WTC11 (cell line): ENCODE results near the gene DDRGK1. TPM values are rescaled to one million over a fixed set of nuclear protein-coding genes. Genes with fewer than 3 reads are reported as not detected.
A peak's percentile ranks its signal among the peaks of the same experiment; 100 is the strongest.

Source experiments
- ATAC-seq: fragments of 200-7000 bp; cut with Tn5 transposase; 2 replicates; pipeline ENCODE4 v1.10.0; 2021; ENCODE audit warnings: mild to moderate bottlenecking, moderate library complexity
- CTCF ChIA-PET: fragments of 300-600 bp; sonication (Branson Sonifier 250); formaldehyde crosslinking; loops from one replicate; lab custom pipeline; 2021; ENCODE audit warnings: antibody characterized with exemption; lab: Charles Lee
- POLR2A ChIA-PET: fragments of 350-600 bp; sonication (Branson Sonifier 250); formaldehyde crosslinking; loops from one replicate; lab custom pipeline; 2021; ENCODE audit warnings: antibody characterized with exemption; lab: Charles Lee
- DNase-seq: peaks from one replicate; pipeline ENCODE4 v3.0.0; 2021; ENCODE audit warnings: low spot score
- H3K27ac Mint-ChIP-seq: 2 replicates; pipeline ENCODE4 v1.8.0; 2021; ENCODE audit warnings: mixed read lengths
- H3K27me3 Mint-ChIP-seq: 2 replicates; pipeline ENCODE4 v1.8.0; 2021; ENCODE audit warnings: low read depth, mild to moderate bottlenecking, moderate library complexity, mixed read lengths
- H3K36me3 Mint-ChIP-seq: 2 replicates; pipeline ENCODE4 v1.8.0; 2021; ENCODE audit warnings: mixed read lengths
- H3K4me1 Mint-ChIP-seq: 2 replicates; pipeline ENCODE4 v1.8.0; 2022; ENCODE audit warnings: mixed read lengths
- H3K4me3 Mint-ChIP-seq: 2 replicates; pipeline ENCODE4 v1.8.0; 2021; ENCODE audit warnings: mild to moderate bottlenecking, moderate library complexity, mixed read lengths
- H3K9me3 Mint-ChIP-seq: 2 replicates; pipeline ENCODE4 v1.8.0; 2021; ENCODE audit warnings: mixed read lengths
- AFF4 ChIP-seq: sonication (generic); formaldehyde crosslinking; IDR thresholded peaks from 2 replicates; pipeline ENCODE4 v1.8.1; 2023; ENCODE audit warnings: mild to moderate bottlenecking, missing genetic modification reagents, borderline replicate concordance
- ARID4B ChIP-seq: sonication (generic); formaldehyde crosslinking; IDR thresholded peaks from 2 replicates; pipeline ENCODE4 v1.8.0; 2023; ENCODE audit warnings: missing genetic modification reagents, mild to moderate bottlenecking, borderline replicate concordance
- CTCF ChIP-seq: fragments of 200-600 bp; IDR thresholded peaks from 2 replicates; pipeline ENCODE4 v1.8.0; 2022; ENCODE audit warnings: antibody characterized with exemption
- E2F5 ChIP-seq: sonication (generic); formaldehyde crosslinking; IDR thresholded peaks from 2 replicates; pipeline ENCODE4 v1.8.1; 2022; ENCODE audit warnings: mild to moderate bottlenecking, moderate library complexity, missing genetic modification reagents
- FOXK1 ChIP-seq: sonication (generic); formaldehyde crosslinking; IDR thresholded peaks from 2 replicates; pipeline ENCODE4 v1.8.0; 2022; ENCODE audit warnings: mild to moderate bottlenecking, moderate library complexity, missing genetic modification reagents
- HMGXB4 ChIP-seq: sonication (generic); formaldehyde crosslinking; IDR thresholded peaks from 2 replicates; pipeline ENCODE4 v1.8.1; 2023; ENCODE audit warnings: mild to moderate bottlenecking, moderate library complexity, missing genetic modification reagents
- MLX ChIP-seq: sonication (generic); formaldehyde crosslinking; IDR thresholded peaks from 2 replicates; pipeline ENCODE4 v1.8.1; 2023; ENCODE audit warnings: mild to moderate bottlenecking, missing genetic modification reagents, moderate library complexity
- NR3C1 ChIP-seq: sonication (generic); formaldehyde crosslinking; conservative IDR thresholded peaks from 2 replicates; pipeline ENCODE4 v1.8.1; 2023; ENCODE audit warnings: low read depth, mild to moderate bottlenecking, missing genetic modification reagents
- PRRX2 ChIP-seq: fragments of 250-450 bp; sonication (Bioruptor Pico); IDR thresholded peaks from 2 replicates; pipeline ENCODE4 v1.8.0; 2021; ENCODE audit warnings: mild to moderate bottlenecking
- STAT6 ChIP-seq: sonication (generic); formaldehyde crosslinking; conservative IDR thresholded peaks from 2 replicates; pipeline ENCODE4 v1.8.1; 2023; ENCODE audit warnings: mild to moderate bottlenecking, low read depth, missing genetic modification reagents, moderate library complexity
- TEAD1 ChIP-seq: sonication (generic); formaldehyde crosslinking; IDR thresholded peaks from 2 replicates; pipeline ENCODE4 v1.8.0; 2022; ENCODE audit warnings: mild to moderate bottlenecking, missing genetic modification reagents
- ZNF138 ChIP-seq: sonication (generic); formaldehyde crosslinking; conservative IDR thresholded peaks from 2 replicates; pipeline ENCODE4 v1.8.1; 2022; ENCODE audit warnings: mild to moderate bottlenecking, moderate library complexity, missing genetic modification reagents
- ZNF425 ChIP-seq: fragments of 250-450 bp; sonication (Bioruptor Pico); conservative IDR thresholded peaks from 2 replicates; pipeline ENCODE4 v1.9.0; 2021; ENCODE audit warnings: mild to moderate bottlenecking
- total RNA-seq: library from RNA; stranded (reverse); gene quantifications from 3 replicates; pipeline ENCODE4 v1.2.3, GENCODE V29; 2021

Gene DDRGK1
- total RNA-seq, 1 experiment from 2014 or later: 46.4 TPM

- TF ChIP-seq ARID4B (no peak), FOXK1 (no peak), STAT6 (no peak), E2F5 (CRISPR knock-in tag) (no peak), NR3C1 (CRISPR knock-in tag) (no peak)
Observed at GRCh38 chr20:3221398-3222226, 17.1 kb upstream of the DDRGK1 start (continued).

GRCh38 chr20:3218307-3218988 is 14.0 kb upstream of the DDRGK1 start:
- Mint-ChIP-seq H3K4me3 (no peak overlapping the region), H3K4me1 (no peaks in the 10 kb centered on the region), H3K9me3 (no peaks in the 10 kb centered on the region), H3K36me3 (peaks cover 23% of the 10 kb centered on the region), H3K27me3 (no peaks in the 10 kb centered on the region), H3K27ac (no peak overlapping the region)
- ChIA-PET POLR2A (interaction anchor here (0.8 to 1.1 kb wide), 2 partner anchors 17 to 32 kb away, joined by 3 to 4 read pairs; no protein-coding TSS in a partner anchor), CTCF (interaction anchor here (0.5 to 2.6 kb wide), 31 partner anchors 9 to 429 kb away, joined by 3 to 30 read pairs (median 4); partner anchors contain the start of genes ITPA and SLC4A11)
- ATAC-seq: peak; percentile 94
- peak; percentile 91 for DNase-seq
- TF ChIP-seq TEAD1 (CRISPR knock-in tag): peak; percentile 59; the same call in 1 of the 2 replicates
- peak; percentile 80 for TF ChIP-seq HMGXB4 (CRISPR knock-in tag)
- TF ChIP-seq ZNF138 (CRISPR knock-in tag): no peak
- no peak for TF ChIP-seq PRRX2 (CRISPR knock-in tag)
- TF ChIP-seq ZNF425 (CRISPR knock-in tag): no peak
- TF ChIP-seq CTCF: peak; percentile 99
- 0 out of 2 replicates have a peak, but pooled peaks have one; percentile 50 for TF ChIP-seq AFF4
- 0 out of 2 replicates have a peak, but pooled peaks have one; percentile 76 for TF ChIP-seq MLX
